NB4 (cell line): Measurements from ENCODE around the gene RAB15.

ENCODE experiments used
- CTCF ChIP-seq: IDR thresholded peaks from one replicate; pipeline ENCODE4 v1.5.1; 2012; ENCODE audit warnings: low read depth, low read length
- MYC ChIP-seq: IDR thresholded peaks from 2 replicates; pipeline ENCODE4 v1.6.1; 2011; ENCODE audit warnings: low read depth, low read length
- POLR2A ChIP-seq: IDR thresholded peaks from 2 replicates; pipeline ENCODE4 v1.6.1; 2011; ENCODE audit warnings: mild to moderate bottlenecking; ENCODE audit not compliant: insufficient read length; ENCODE audit errors: extremely low read depth

- TF ChIP-seq CTCF, result no peak
- no peak for TF ChIP-seq POLR2A
- TF ChIP-seq MYC, result no peak
Observed at GRCh38 chr14:64950889-64951288, 21.2 kb downstream of the RAB15 start.
